ENCODE data around the gene UMAD1. TPM values are rescaled to one million over a fixed set of nuclear protein-coding genes. Genes with fewer than 3 reads are reported as not detected.

The UMAD1 gene
- total RNA-seq, 4 donors from 2014 or later = 15.2 to 28.2 (median 18.7) TPM

DNA sequence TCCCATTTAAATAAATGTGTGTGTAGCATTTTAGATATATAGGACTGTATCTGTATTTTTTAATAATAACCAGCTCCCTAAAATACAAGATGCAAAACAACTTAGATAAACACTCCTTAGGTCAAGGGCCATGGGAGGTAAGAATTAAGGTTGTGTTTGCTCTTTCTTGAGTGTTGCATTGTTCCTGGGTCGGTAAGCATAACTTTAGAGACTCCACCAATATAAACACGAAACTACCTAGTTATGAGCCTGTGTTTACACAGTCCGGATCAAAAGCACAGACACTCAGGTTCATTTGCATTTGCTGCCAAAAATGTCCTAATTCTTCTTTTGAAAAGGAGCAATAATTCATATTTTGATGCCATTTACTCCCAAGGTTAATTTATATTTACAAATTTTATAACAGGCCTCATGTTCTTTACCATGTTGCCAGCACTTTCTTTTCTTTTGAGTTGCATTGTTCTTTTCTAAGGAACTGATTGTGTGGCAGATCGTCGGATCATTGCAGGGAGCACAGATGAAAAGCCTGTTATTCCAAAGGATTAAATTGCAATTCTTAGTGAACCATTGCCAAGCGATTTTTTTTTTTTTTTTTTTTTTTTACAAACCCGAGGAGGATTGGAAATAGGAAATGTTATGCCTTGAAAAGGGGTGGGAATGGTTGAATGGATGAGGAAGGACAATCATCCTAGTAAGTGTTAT, 282.3 kb downstream of the UMAD1 start:
- Histone ChIP-seq H3K4me1 (peaks cover 0 to 13% (median 2%) of the 10 kb centered on the region in 4 donors), H3K4me3 (no peak overlapping the region), H3K27me3 (no peaks in the 10 kb centered on the region), H3K9me3 (no peaks in the 10 kb centered on the region), H3K36me3 (no peaks in the 10 kb centered on the region), H3K27ac (no peak overlapping the region)
- no peak for DNase-seq
- TF ChIP-seq, protein P1, sequence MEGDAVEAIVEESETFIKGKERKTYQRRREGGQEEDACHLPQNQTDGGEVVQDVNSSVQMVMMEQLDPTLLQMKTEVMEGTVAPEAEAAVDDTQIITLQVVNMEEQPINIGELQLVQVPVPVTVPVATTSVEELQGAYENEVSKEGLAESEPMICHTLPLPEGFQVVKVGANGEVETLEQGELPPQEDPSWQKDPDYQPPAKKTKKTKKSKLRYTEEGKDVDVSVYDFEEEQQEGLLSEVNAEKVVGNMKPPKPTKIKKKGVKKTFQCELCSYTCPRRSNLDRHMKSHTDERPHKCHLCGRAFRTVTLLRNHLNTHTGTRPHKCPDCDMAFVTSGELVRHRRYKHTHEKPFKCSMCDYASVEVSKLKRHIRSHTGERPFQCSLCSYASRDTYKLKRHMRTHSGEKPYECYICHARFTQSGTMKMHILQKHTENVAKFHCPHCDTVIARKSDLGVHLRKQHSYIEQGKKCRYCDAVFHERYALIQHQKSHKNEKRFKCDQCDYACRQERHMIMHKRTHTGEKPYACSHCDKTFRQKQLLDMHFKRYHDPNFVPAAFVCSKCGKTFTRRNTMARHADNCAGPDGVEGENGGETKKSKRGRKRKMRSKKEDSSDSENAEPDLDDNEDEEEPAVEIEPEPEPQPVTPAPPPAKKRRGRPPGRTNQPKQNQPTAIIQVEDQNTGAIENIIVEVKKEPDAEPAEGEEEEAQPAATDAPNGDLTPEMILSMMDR (IDR thresholded peaks at IDR 0.05) = no peak
- no peak for TF ChIP-seq POLR2A (IDR thresholded peaks at IDR 0.05)

DNA sequence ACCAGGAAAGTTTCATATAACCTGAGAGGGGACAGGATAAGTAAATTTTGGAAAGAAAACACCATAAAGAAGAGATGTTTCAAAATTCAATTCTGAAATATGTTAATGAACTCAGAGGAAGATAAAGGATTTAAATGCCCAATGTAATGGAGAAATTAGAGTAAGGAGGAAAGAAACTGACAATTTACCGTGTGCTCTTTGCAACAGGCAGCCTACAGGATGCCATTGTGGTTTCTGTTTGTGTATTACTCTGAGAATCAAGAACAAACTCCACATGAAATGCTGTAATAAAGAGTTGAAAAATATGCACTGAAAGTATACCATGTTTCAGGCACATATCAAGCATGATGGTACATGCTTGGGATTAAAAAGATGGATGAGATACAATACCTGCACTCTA, 283.3 kb downstream of the UMAD1 start:
- Histone ChIP-seq H3K4me3 (no peak overlapping the region), H3K4me1 (peaks cover 0 to 13% (median 2%) of the 10 kb centered on the region in 4 donors), H3K27ac (no peak overlapping the region), H3K36me3 (no peaks in the 10 kb centered on the region), H3K9me3 (no peaks in the 10 kb centered on the region), H3K27me3 (no peaks in the 10 kb centered on the region)
- no peak for DNase-seq
- TF ChIP-seq, protein P1 (IDR thresholded peaks at IDR 0.05) = no peak
- no peak for TF ChIP-seq POLR2A (IDR thresholded peaks at IDR 0.05)

DNA sequence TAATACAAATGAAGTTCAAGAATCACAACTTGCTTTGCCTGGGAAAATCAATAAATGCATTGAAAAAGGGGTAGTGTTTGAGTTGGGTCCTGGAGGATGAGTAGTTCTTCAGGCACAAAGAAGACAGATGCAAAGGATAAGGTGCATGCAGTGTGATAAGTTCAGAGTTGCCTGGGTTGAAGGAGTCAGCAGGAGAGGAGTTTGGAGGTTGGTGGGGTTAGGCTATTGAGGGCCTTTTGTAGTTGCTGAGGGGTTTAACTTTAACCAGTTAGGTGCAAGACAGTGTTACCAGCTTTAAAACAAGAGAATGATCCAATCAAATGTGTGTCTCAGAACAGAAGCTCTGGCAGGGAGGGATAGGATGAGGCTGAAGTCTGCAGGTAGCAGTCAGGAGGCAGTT, 283.8 kb downstream of the UMAD1 start:
- Histone ChIP-seq H3K27me3 (no peaks in the 10 kb centered on the region), H3K4me1 (peaks cover 0 to 11% (median 2%) of the 10 kb centered on the region in 4 donors), H3K36me3 (no peaks in the 10 kb centered on the region), H3K4me3 (no peak overlapping the region), H3K27ac (no peak overlapping the region), H3K9me3 (no peaks in the 10 kb centered on the region)
- TF ChIP-seq, protein P1 (IDR thresholded peaks at IDR 0.05) = no peak
- no peak for TF ChIP-seq POLR2A (IDR thresholded peaks at IDR 0.05)
- no peak for DNase-seq

Small RNAs within 50 kb of the gene (small RNA-seq; reads per million reads assigned to genes)
- gene RNU6-534P = 0 reads per million in 2 donors

Other genes starting within 250 kb of the UMAD1 start
- 1 to 10 TPM; 1.4 to 5.8 (median 1.9) TPM for gene COL28A1, start 104.9 kb upstream of the UMAD1 start, total RNA-seq
- gene MIOS, start 73.9 kb upstream of the UMAD1 start, total RNA-seq = 10 to 100 TPM; 17.1 to 42.9 (median 26.8) TPM
- gene RPA3, start 77.9 kb downstream of the UMAD1 start, total RNA-seq = 10 to 100 TPM; 11.3 to 23.6 (median 19.4) TPM

Data from Peyer's patch (tissue), 4 donors.